DND-41 (cell line): Measurements from ENCODE around the gene CYP1B1.

Experiments
- EZH2 ChIP-seq: IDR thresholded peaks from 3 replicates; pipeline ENCODE4 v1.6.1; 2012; ENCODE audit warnings: borderline replicate concordance, low read depth, mild to moderate bottlenecking, moderate library complexity, low read length, inconsistent platforms; ENCODE audit not compliant: severe bottlenecking
- TF ChIP-seq, protein P1 (sequence below): IDR thresholded peaks from 2 replicates; pipeline ENCODE4 v1.5.1; 2012; ENCODE audit warnings: borderline replicate concordance, low read length, moderate library complexity, mild to moderate bottlenecking; ENCODE audit not compliant: poor library complexity, severe bottlenecking; ENCODE audit errors: extremely low read depth

GRCh38 chr2:38033646-38034045 lies 42.3 kb downstream of the CYP1B1 start:
- TF ChIP-seq, protein P1, sequence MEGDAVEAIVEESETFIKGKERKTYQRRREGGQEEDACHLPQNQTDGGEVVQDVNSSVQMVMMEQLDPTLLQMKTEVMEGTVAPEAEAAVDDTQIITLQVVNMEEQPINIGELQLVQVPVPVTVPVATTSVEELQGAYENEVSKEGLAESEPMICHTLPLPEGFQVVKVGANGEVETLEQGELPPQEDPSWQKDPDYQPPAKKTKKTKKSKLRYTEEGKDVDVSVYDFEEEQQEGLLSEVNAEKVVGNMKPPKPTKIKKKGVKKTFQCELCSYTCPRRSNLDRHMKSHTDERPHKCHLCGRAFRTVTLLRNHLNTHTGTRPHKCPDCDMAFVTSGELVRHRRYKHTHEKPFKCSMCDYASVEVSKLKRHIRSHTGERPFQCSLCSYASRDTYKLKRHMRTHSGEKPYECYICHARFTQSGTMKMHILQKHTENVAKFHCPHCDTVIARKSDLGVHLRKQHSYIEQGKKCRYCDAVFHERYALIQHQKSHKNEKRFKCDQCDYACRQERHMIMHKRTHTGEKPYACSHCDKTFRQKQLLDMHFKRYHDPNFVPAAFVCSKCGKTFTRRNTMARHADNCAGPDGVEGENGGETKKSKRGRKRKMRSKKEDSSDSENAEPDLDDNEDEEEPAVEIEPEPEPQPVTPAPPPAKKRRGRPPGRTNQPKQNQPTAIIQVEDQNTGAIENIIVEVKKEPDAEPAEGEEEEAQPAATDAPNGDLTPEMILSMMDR = no peak
- TF ChIP-seq EZH2 = no peak
